SK-N-SH (cell line): Measurements from ENCODE around the gene SNTG2.

ENCODE experiments used
- CTCF ChIP-seq: fragments of 200-600 bp; sonication (generic); IDR thresholded peaks from 2 replicates; pipeline ENCODE4 v1.6.1; 2017; ENCODE audit warnings: antibody characterized with exemption, mild to moderate bottlenecking, moderate library complexity
- GABPA ChIP-seq: IDR thresholded peaks from 2 replicates; pipeline ENCODE4 v1.4.0; 2012; ENCODE audit warnings: low read depth, mild to moderate bottlenecking
- MAX ChIP-seq: IDR thresholded peaks from 2 replicates; pipeline ENCODE4 v1.4.0; 2012; ENCODE audit warnings: low read depth
- MXI1 ChIP-seq: IDR thresholded peaks from 2 replicates; pipeline ENCODE4 v1.6.1; 2012; ENCODE audit warnings: mild to moderate bottlenecking, low read depth, low read length, improper control_type of control experiment
- POLR2AphosphoS5 ChIP-seq: IDR thresholded peaks from 2 replicates; pipeline ENCODE4 v1.6.1; 2012; ENCODE audit warnings: low read depth, low read length
- RAD21 ChIP-seq: IDR thresholded peaks from 2 replicates; pipeline ENCODE4 v1.6.1; 2012; ENCODE audit warnings: mild to moderate bottlenecking, low read length
- REST ChIP-seq: IDR thresholded peaks from 2 replicates; pipeline ENCODE4 v1.6.1; 2012; ENCODE audit warnings: mild to moderate bottlenecking, low read depth, low read length, moderate library complexity
- RXRA ChIP-seq: IDR thresholded peaks from 2 replicates; pipeline ENCODE4 v1.4.0; 2012; ENCODE audit warnings: low read depth, mild to moderate bottlenecking, borderline replicate concordance
- TCF12 ChIP-seq: IDR thresholded peaks from 2 replicates; pipeline ENCODE4 v1.4.0; 2012
- USF2 ChIP-seq: fragments of 150-350 bp; IDR thresholded peaks from 2 replicates; pipeline ENCODE4 v1.6.1; 2017; ENCODE audit warnings: antibody characterized with exemption, low read length, low read depth, borderline replicate concordance

- no peak for TF ChIP-seq POLR2AphosphoS5
- TF ChIP-seq MXI1 = no peak
- TF ChIP-seq REST = no peak
- TF ChIP-seq CTCF = no peak
- no peak for TF ChIP-seq RAD21
- TF ChIP-seq GABPA = no peak
- no peak for TF ChIP-seq RXRA
- TF ChIP-seq TCF12 = no peak
- TF ChIP-seq USF2 = no peak
- TF ChIP-seq MAX = no peak
Measured at GRCh38 chr2:1300284-1300683, 349.6 kb downstream of the SNTG2 start.
